CD14-positive monocyte (primary cell): ENCODE results near the gene JOSD2. TPM values are rescaled to one million over a fixed set of nuclear protein-coding genes. Genes with fewer than 3 reads are reported as not detected.

ENCODE experiments used
- DNase-seq, 3 donors: peaks; one replicate each; pipeline ENCODE4 v3.0.0-alpha.2; 2011 to 2022
- H2AFZ ChIP-seq: 2 replicates; pipeline ENCODE4 v1.6.0; 2012; ENCODE audit warnings: mild to moderate bottlenecking, low read depth, low read length, inconsistent platforms; ENCODE audit not compliant: insufficient read depth, poor library complexity, severe bottlenecking
- H3K27ac ChIP-seq, 2 donors: 1 replicate in 1 of 2; 2 replicates in 1 of 2; pipeline ENCODE4 v1.5.1; 2012 to 2013; ENCODE audit warnings: low read length in 2 of 2, control low read depth in 1 of 2, inconsistent platforms in 1 of 2, low read depth in 1 of 2, mild to moderate bottlenecking in 1 of 2
- H3K27me3 ChIP-seq, 2 donors: one replicate each; pipeline versions ENCODE4 v1.6.0 to v1.6.1; 2011 to 2013; ENCODE audit warnings: low read length in 2 of 2; ENCODE audit not compliant: control insufficient read depth in 2 of 2, insufficient read depth in 2 of 2
- H3K36me3 ChIP-seq, 2 donors: replicated peaks in 1 of 2; 1 replicate in 1 of 2; 2 replicates in 1 of 2; pipeline versions ENCODE4 v1.5.1 to v1.6.1; 2012 to 2013; ENCODE audit warnings: low read length in 2 of 2, control low read depth in 1 of 2, inconsistent platforms in 1 of 2, mild to moderate bottlenecking in 1 of 2; ENCODE audit not compliant: insufficient read depth in 2 of 2, control insufficient read depth in 1 of 2
- H3K4me1 ChIP-seq, 2 donors: 1 replicate in 1 of 2; 2 replicates in 1 of 2; pipeline versions ENCODE4 v1.5.1 to v1.6.1; 2012 to 2013; ENCODE audit warnings: low read length in 2 of 2, control low read depth in 1 of 2, inconsistent platforms in 1 of 2, mild to moderate bottlenecking in 1 of 2, moderate library complexity in 1 of 2; ENCODE audit not compliant: insufficient read depth in 2 of 2, control insufficient read depth in 1 of 2
- H3K4me2 ChIP-seq: replicated peaks from 2 replicates; pipeline ENCODE3; 2012; ENCODE audit warnings: low read length, moderate library complexity, mild to moderate bottlenecking; ENCODE audit not compliant: poor library complexity, severe bottlenecking; ENCODE audit errors: extremely low read depth
- H3K4me3 ChIP-seq, 3 experiments: fragments of 200-600 bp in 1 of 3; sonication (generic) in 1 of 3; replicated peaks in 1 of 3; 1 replicate in 2 of 3; 2 replicates in 1 of 3; pipeline ENCODE4 v1.5.1; 2011 to 2013; ENCODE audit warnings: low read length in 3 of 3, mild to moderate bottlenecking in 3 of 3, control low read depth in 2 of 3, low read depth in 2 of 3, inconsistent platforms in 1 of 3, moderate library complexity in 1 of 3
- H3K79me2 ChIP-seq: 2 replicates; pipeline ENCODE4 v1.6.0; 2012; ENCODE audit warnings: mild to moderate bottlenecking, control low read depth, inconsistent platforms, low read length, moderate library complexity; ENCODE audit not compliant: insufficient read depth
- H3K9ac ChIP-seq: 2 replicates; pipeline ENCODE4 v1.6.0; 2017; ENCODE audit warnings: low read length, mild to moderate bottlenecking; ENCODE audit not compliant: insufficient read depth, poor library complexity, severe bottlenecking
- H3K9me3 ChIP-seq, 2 donors: replicated peaks in 1 of 2; 1 replicate in 1 of 2; 2 replicates in 1 of 2; pipeline versions ENCODE4 v1.5.1 to v1.6.1; 2012 to 2013; ENCODE audit warnings: low read length in 2 of 2, control low read depth in 1 of 2; ENCODE audit not compliant: control insufficient read depth in 1 of 2, insufficient read depth in 1 of 2
- H4K20me1 ChIP-seq: 2 replicates; pipeline ENCODE4 v1.6.0; 2012; ENCODE audit warnings: mild to moderate bottlenecking, low read length, control low read depth, moderate library complexity; ENCODE audit not compliant: insufficient read depth
- H3K27ac Mint-ChIP-seq, 7 donors: one replicate each; pipeline ENCODE4 v1.8.0; 2020; ENCODE audit warnings: mild to moderate bottlenecking in 7 of 7, mixed read lengths in 7 of 7, moderate library complexity in 6 of 7, inconsistent platforms in 2 of 7
- H3K27me3 Mint-ChIP-seq, 3 donors: one replicate each; pipeline ENCODE4 v1.8.0; 2021 to 2022; ENCODE audit warnings: low read depth in 3 of 3, mild to moderate bottlenecking in 3 of 3, mixed read lengths in 3 of 3, moderate library complexity in 3 of 3, inconsistent platforms in 1 of 3
- H3K36me3 Mint-ChIP-seq, 2 donors: one replicate each; pipeline ENCODE4 v1.8.0; 2020; ENCODE audit warnings: mixed read lengths in 2 of 2, inconsistent platforms in 1 of 2, mild to moderate bottlenecking in 1 of 2
- H3K4me1 Mint-ChIP-seq: one replicate; pipeline ENCODE4 v1.8.0; 2020; ENCODE audit warnings: mild to moderate bottlenecking, mixed read lengths
- H3K4me3 Mint-ChIP-seq, 2 donors: one replicate each; pipeline ENCODE4 v1.8.0; 2020; ENCODE audit warnings: mild to moderate bottlenecking in 2 of 2, mixed read lengths in 2 of 2, moderate library complexity in 1 of 2
- H3K9me3 Mint-ChIP-seq, 7 donors: one replicate each; pipeline ENCODE4 v1.8.0; 2020 to 2022; ENCODE audit warnings: mixed read lengths in 7 of 7, mild to moderate bottlenecking in 6 of 7, moderate library complexity in 6 of 7, inconsistent platforms in 2 of 7
- WGBS: methylation state at CpG from one replicate; pipeline ENCODE4 v1.1.5; 2013; ENCODE audit warnings: missing lambda C conversion rate; ENCODE audit not compliant: insufficient coverage; 5-methylcytosine and 5-hydroxymethylcytosine counted together
- intact Hi-C, 2 donors: fragments of 100-400 bp; cut with micrococcal nuclease; formaldehyde crosslinking; loops; one replicate each; pipeline versions ENCODE4 v1.15.0 to v1.15.1; 2023
- polyA plus RNA-seq, 3 donors: library from polyadenylated mRNA; depleted of rRNA in 1 of 3; unstranded in 2 of 3; stranded (reverse) in 1 of 3; fragments of 300-500 nt in 2 of 3; fragments of >200 nt in 1 of 3; fragmentation: Illumina TruSeq in 2 of 3; gene quantifications; 1 replicate in 2 of 3; 2 replicates in 1 of 3; pipeline ENCODE4 v1.2.3, GENCODE V29; 2012 to 2021
- TF ChIP-seq, protein P1 (sequence below): fragments of 200-600 bp; IDR thresholded peaks from one replicate; pipeline ENCODE4 v1.8.0; 2022; ENCODE audit warnings: antibody characterized with exemption, mild to moderate bottlenecking

JOSD2 gene
- polyA plus RNA-seq, 3 donors, result 33.0 to 43.0 (median 37.2) TPM

DNA sequence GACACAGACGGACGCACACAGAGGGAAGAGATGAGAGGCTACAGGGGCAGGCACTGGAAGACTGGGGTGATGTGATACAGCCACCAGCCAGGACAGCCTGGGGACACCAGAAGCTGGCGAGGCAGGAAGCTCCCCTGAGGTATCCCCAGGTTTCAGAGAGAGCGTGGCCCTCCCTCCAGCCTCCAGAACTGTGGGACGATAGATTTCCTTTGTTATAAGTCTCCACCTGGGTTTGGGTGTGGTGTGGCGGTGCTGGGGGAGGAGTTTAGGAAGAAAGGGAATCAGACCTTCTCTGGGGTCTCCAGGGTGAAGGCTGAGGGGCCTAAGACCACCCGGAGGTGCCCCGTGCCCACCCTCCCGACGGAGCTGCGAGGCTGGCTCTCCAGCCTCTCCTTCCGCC lies 5.5 kb upstream of the JOSD2 start:
- intact Hi-C loops, result no loop called here
- Mint-ChIP-seq H3K27ac (no peak overlapping the region), H3K36me3 (no peaks in the 10 kb centered on the region), H3K27me3 (peaks cover 18 to 40% (median 24%) of the 10 kb centered on the region in 3 donors), H3K9me3 (peaks cover 0 to 8% (median 6%) of the 10 kb centered on the region in 7 donors), H3K4me3 (no peak overlapping the region), H3K4me1 (peaks cover 4% of the 10 kb centered on the region)
- H3K9ac ChIP-seq, result no peak overlapping the region
- no peaks in the 10 kb centered on the region for H4K20me1 ChIP-seq
- H3K27me3 ChIP-seq, result peaks cover 0 to 6% of the 10 kb centered on the region in 2 donors
- H3K27ac ChIP-seq, result no peak overlapping the region
- TF ChIP-seq, protein P1, sequence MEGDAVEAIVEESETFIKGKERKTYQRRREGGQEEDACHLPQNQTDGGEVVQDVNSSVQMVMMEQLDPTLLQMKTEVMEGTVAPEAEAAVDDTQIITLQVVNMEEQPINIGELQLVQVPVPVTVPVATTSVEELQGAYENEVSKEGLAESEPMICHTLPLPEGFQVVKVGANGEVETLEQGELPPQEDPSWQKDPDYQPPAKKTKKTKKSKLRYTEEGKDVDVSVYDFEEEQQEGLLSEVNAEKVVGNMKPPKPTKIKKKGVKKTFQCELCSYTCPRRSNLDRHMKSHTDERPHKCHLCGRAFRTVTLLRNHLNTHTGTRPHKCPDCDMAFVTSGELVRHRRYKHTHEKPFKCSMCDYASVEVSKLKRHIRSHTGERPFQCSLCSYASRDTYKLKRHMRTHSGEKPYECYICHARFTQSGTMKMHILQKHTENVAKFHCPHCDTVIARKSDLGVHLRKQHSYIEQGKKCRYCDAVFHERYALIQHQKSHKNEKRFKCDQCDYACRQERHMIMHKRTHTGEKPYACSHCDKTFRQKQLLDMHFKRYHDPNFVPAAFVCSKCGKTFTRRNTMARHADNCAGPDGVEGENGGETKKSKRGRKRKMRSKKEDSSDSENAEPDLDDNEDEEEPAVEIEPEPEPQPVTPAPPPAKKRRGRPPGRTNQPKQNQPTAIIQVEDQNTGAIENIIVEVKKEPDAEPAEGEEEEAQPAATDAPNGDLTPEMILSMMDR, result no peak
- 77% methylated on average over 3 of the region's 12 CpGs for WGBS
- DNase-seq, result no peak
- no peak overlapping the region for H3K4me2 ChIP-seq
- no peaks in the 10 kb centered on the region for H3K36me3 ChIP-seq
- no peak overlapping the region for H3K4me3 ChIP-seq
- H3K9me3 ChIP-seq, result no peaks in the 10 kb centered on the region
- H2AFZ ChIP-seq, result no peak overlapping the region
- H3K79me2 ChIP-seq, result no peaks in the 10 kb centered on the region
- H3K4me1 ChIP-seq, result peaks cover 3 to 4% of the 10 kb centered on the region in 2 donors

DNA sequence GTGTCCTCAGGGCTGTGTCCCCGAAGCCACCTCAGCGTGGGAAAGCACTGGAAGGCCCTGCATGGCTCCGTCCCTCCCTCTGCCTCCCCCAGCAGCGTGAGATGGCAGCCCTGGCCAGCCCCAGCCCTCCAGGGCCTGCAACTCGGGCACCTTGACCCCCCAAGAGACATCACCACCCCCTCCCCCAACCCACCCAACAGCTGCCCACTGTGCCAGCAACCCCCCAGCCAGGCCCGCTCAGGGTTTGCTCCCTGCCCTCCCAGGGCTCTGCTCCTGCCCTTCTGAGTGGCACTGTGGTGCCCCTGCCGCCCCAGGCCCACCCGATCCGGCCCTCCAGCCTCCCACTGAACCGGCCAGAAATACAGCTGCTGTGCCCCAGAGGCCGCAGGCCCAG lies 4.2 kb upstream of the JOSD2 start:
- Mint-ChIP-seq H3K27me3 (peaks cover 16 to 40% (median 24%) of the 10 kb centered on the region in 3 donors), H3K4me3 (no peak overlapping the region), H3K27ac (no peak overlapping the region), H3K36me3 (no peaks in the 10 kb centered on the region), H3K4me1 (peaks cover 14% of the 10 kb centered on the region), H3K9me3 (peaks cover 0 to 8% (median 6%) of the 10 kb centered on the region in 7 donors)
- Histone ChIP-seq H3K9ac (no peak overlapping the region), H3K27ac (no peak overlapping the region), H3K9me3 (no peaks in the 10 kb centered on the region), H3K36me3 (no peaks in the 10 kb centered on the region), H2AFZ (no peak overlapping the region), H4K20me1 (no peaks in the 10 kb centered on the region), H3K4me2 (no peak overlapping the region), H3K4me1 (peaks cover 10 to 13% of the 10 kb centered on the region in 2 donors), H3K79me2 (peaks cover 4% of the 10 kb centered on the region), H3K4me3 (no peak overlapping the region), H3K27me3 (peaks cover 0 to 6% of the 10 kb centered on the region in 2 donors)
- intact Hi-C loops, result no loop called here
- WGBS, result 80% methylated on average over 8 of the region's 11 CpGs
- DNase-seq, result no peak
- TF ChIP-seq, protein P1, result no peak
